ENCODE measurements around the gene PLPPR5.

The PLPPR5 gene

DNA sequence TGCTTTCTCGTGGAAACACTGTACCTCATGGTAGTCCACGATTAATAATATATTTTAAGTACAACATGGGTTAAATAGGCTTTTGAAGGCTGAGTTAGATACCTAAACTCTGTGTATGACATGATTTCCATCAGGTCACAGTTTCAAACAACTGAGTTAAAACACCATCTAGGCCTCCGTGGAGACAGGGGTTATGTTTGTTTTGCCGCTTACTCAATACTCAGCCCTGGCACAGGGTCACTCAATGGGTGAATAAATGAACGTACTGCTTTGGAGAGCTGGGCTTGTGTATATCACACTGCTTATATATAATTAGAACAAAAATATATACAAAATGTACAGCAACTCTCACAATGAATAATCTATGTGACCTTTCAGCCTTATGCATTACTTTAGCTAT lies 72.5 kb downstream of the PLPPR5 start:
- Histone ChIP-seq H3K9me2 (replicated peaks; ENCODE audit: insufficient read depth, low read length) (no peaks in the 10 kb centered on the region), H3K79me2 (ENCODE audit: low read length) (no peaks in the 10 kb centered on the region), H3K27me3 (replicated peaks; ENCODE audit: insufficient read depth, low read length) (no peaks in the 10 kb centered on the region), H3K9ac (ENCODE audit: low read length) (no peak overlapping the region), H3K4me1 (ENCODE audit: low read length) (no peaks in the 10 kb centered on the region), H4K20me1 (ENCODE audit: insufficient read depth, low read length) (no peaks in the 10 kb centered on the region), H3K4me2 (ENCODE audit: low read depth, low read length) (no peak overlapping the region), H3F3A (ENCODE audit: insufficient read depth, low read length) (no peaks in the 10 kb centered on the region), H3K36me3 (replicated peaks; ENCODE audit: insufficient read depth, low read length) (no peaks in the 10 kb centered on the region), H3K27ac (ENCODE audit: low read length) (no peak overlapping the region), H2AFZ (ENCODE audit: low read length) (no peak overlapping the region), H3K9me3 (replicated peaks; ENCODE audit: insufficient read depth, low read length) (no peaks in the 10 kb centered on the region), H3K4me3 (ENCODE audit: low read length) (no peak overlapping the region)
- TF ChIP-seq EZH2phosphoT487 (IDR thresholded peaks at IDR 0.05; ENCODE audit: low read length) (no peak), CTCF (IDR thresholded peaks at IDR 0.05; ENCODE audit: low read length) (no peak), EZH2 (optimal IDR thresholded peaks at IDR 0.05; ENCODE audit: low read depth, low read length) (no peak)
- DNase-seq = no peak

GRCh38 chr1:98931128-98931835 lies 73.4 kb downstream of the PLPPR5 start:
- H3K36me3 ChIP-seq (replicated peaks; ENCODE audit: insufficient read depth, low read length) = no peaks in the 10 kb centered on the region
- no peak overlapping the region for H3K4me3 ChIP-seq (ENCODE audit: low read length)
- H3K9ac ChIP-seq (ENCODE audit: low read length) = no peak overlapping the region
- H2AFZ ChIP-seq (ENCODE audit: low read length) = no peak overlapping the region
- no peaks in the 10 kb centered on the region for H4K20me1 ChIP-seq (ENCODE audit: insufficient read depth, low read length)
- no peaks in the 10 kb centered on the region for H3K4me1 ChIP-seq (ENCODE audit: low read length)
- H3F3A ChIP-seq (ENCODE audit: insufficient read depth, low read length) = no peaks in the 10 kb centered on the region
- TF ChIP-seq CTCF (IDR thresholded peaks at IDR 0.05; ENCODE audit: low read length) = no peak
- no peak for TF ChIP-seq EZH2 (optimal IDR thresholded peaks at IDR 0.05; ENCODE audit: low read depth, low read length)
- no peak for TF ChIP-seq EZH2phosphoT487 (IDR thresholded peaks at IDR 0.05; ENCODE audit: low read length)
- no peaks in the 10 kb centered on the region for H3K79me2 ChIP-seq (ENCODE audit: low read length)
- no peak overlapping the region for H3K4me2 ChIP-seq (ENCODE audit: low read depth, low read length)
- H3K27ac ChIP-seq (ENCODE audit: low read length) = no peak overlapping the region
- H3K9me2 ChIP-seq (replicated peaks; ENCODE audit: insufficient read depth, low read length) = no peaks in the 10 kb centered on the region
- H3K27me3 ChIP-seq (replicated peaks; ENCODE audit: insufficient read depth, low read length) = no peaks in the 10 kb centered on the region
- no peak for DNase-seq
- H3K9me3 ChIP-seq (replicated peaks; ENCODE audit: insufficient read depth, low read length) = no peaks in the 10 kb centered on the region

- Histone ChIP-seq H4K20me1 (ENCODE audit: insufficient read depth, low read length) (no peaks in the 10 kb centered on the region), H3K27ac (ENCODE audit: low read length) (no peak overlapping the region), H3F3A (ENCODE audit: insufficient read depth, low read length) (no peaks in the 10 kb centered on the region), H3K9me2 (replicated peaks; ENCODE audit: insufficient read depth, low read length) (no peaks in the 10 kb centered on the region), H3K4me1 (ENCODE audit: low read length) (no peaks in the 10 kb centered on the region), H2AFZ (ENCODE audit: low read length) (no peak overlapping the region), H3K4me2 (ENCODE audit: low read depth, low read length) (no peak overlapping the region), H3K4me3 (ENCODE audit: low read length) (no peak overlapping the region), H3K27me3 (replicated peaks; ENCODE audit: insufficient read depth, low read length) (no peaks in the 10 kb centered on the region), H3K36me3 (replicated peaks; ENCODE audit: insufficient read depth, low read length) (no peaks in the 10 kb centered on the region), H3K9me3 (replicated peaks; ENCODE audit: insufficient read depth, low read length) (no peaks in the 10 kb centered on the region), H3K9ac (ENCODE audit: low read length) (no peak overlapping the region), H3K79me2 (ENCODE audit: low read length) (no peaks in the 10 kb centered on the region)
- DNase-seq = no peak
- TF ChIP-seq EZH2phosphoT487 (IDR thresholded peaks at IDR 0.05; ENCODE audit: low read length) (no peak), EZH2 (optimal IDR thresholded peaks at IDR 0.05; ENCODE audit: low read depth, low read length) (no peak), CTCF (IDR thresholded peaks at IDR 0.05; ENCODE audit: low read length) (no peak)
Observed at GRCh38 chr1:98929437-98929836, 75.2 kb downstream of the PLPPR5 start.
